Activated naive CD4-positive, alpha-beta T cell treated with anti-CD3 and anti-CD28 coated beads, Interleukin-2, amount 10 ng/mL, durations not matched to agents 7 days and 5 days (primary cell): ENCODE measurements around the gene PLA2G1B.
"Not testable (repeated sequence)": the region's sequence is repeated elsewhere in the genome, so short reads cannot be mapped to it uniquely, and the experiment has no call there.

Experiments used
- CTCF ChIA-PET: fragments of 350-600 bp; sonication (Branson Sonifier 250); formaldehyde crosslinking; loops from one replicate; lab custom pipeline; 2021; ENCODE audit warnings: antibody characterized with exemption; lab: Charles Lee
- DNase-seq: peaks from one replicate; pipeline ENCODE4 v3.0.0-alpha.2; 2020
- H3K27ac Mint-ChIP-seq: one replicate; pipeline ENCODE4 v1.8.0; 2021; ENCODE audit warnings: mild to moderate bottlenecking, moderate library complexity, mixed read lengths
- H3K27me3 Mint-ChIP-seq: one replicate; pipeline ENCODE4 v1.8.0; 2021; ENCODE audit warnings: mild to moderate bottlenecking, mixed read lengths
- H3K36me3 Mint-ChIP-seq: one replicate; pipeline ENCODE4 v1.8.0; 2021; ENCODE audit warnings: mixed read lengths
- H3K4me1 Mint-ChIP-seq: one replicate; pipeline ENCODE4 v1.8.0; 2021; ENCODE audit warnings: mixed read lengths
- H3K4me3 Mint-ChIP-seq: one replicate; pipeline ENCODE4 v1.8.0; 2021; ENCODE audit warnings: mild to moderate bottlenecking, moderate library complexity, mixed read lengths
- H3K9me3 Mint-ChIP-seq: one replicate; pipeline ENCODE4 v1.8.0; 2021; ENCODE audit warnings: mixed read lengths

PLA2G1B gene

DNA sequence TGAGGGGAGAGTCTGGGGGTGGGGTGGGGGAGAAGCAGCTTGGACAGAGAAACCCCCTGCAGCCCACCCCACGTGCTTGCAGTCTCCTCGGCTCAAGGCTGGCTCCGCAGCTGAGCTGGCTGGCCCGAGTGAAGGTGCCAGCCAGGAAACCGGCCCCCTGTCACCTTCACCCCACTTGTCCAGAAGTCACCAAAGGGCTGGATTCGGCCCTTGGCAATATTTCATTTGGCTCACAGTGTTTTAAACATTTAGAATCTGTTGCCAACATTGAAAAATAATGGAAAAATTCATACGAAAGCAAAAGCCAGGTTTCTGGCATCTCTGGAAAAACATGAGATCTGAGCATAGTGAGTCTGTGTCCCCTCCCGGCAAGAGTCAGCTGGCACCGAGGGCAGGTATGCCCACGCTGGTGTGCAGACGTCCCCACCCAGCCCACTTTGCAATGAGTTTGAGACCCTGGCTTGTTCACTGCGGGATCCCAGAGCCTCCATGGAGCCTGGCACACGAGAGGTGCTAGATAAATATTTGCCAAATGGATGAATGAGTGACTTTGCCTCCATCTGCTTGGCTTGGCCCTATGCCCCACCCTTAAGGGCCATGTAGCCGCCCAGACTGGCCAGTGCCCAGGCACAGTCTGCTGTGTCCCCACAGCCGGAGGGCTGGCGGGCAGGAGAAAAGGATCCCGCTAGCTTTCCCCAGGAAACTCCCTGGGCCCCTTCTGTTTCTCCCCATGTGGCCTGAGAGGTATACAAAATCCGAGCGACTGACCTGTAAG lies 23.2 kb upstream of the PLA2G1B start:
- H3K4me3 Mint-ChIP-seq: no peak overlapping the region
- H3K27me3 Mint-ChIP-seq: peaks cover 11% of the 10 kb centered on the region
- CTCF ChIA-PET: no interaction called here
- no peak for DNase-seq
- no peaks in the 10 kb centered on the region for H3K36me3 Mint-ChIP-seq
- no peaks in the 10 kb centered on the region for H3K4me1 Mint-ChIP-seq
- no peak overlapping the region for H3K27ac Mint-ChIP-seq
- no peaks in the 10 kb centered on the region for H3K9me3 Mint-ChIP-seq

DNA sequence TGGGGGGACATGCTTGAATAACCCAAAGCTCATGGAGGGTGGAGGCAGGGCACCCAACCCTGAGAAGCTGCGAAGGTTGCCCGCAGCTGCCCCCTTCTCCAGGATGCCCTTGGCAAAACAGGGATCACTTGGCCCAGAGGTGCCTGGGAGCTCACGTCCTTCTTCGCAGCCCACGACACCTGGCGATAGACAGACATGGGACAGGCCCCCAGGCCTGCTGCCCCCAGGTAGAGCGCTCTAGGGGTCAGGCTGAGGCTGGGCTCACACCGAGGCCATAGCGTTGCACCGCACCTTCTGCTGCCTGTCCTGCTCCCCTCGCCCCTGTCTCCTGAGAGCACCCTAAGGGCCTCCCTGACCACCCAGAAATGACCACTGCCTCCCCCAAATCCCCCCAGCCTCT lies 20.2 kb upstream of the PLA2G1B start:
- CTCF ChIA-PET: no interaction called here
- no peak for DNase-seq
- H3K27me3 Mint-ChIP-seq: peaks cover 16% of the 10 kb centered on the region

GRCh38 chr12:120346681-120347080 lies 19.1 kb upstream of the PLA2G1B start:
- Mint-ChIP-seq H3K27me3 (peaks cover 16% of the 10 kb centered on the region), H3K9me3 (no peaks in the 10 kb centered on the region), H3K36me3 (no peaks in the 10 kb centered on the region), H3K4me1 (no peaks in the 10 kb centered on the region), H3K27ac (no peak overlapping the region), H3K4me3 (no peak overlapping the region)
- CTCF ChIA-PET: interaction anchor here (1.2 kb wide), 1 partner anchor 91 kb away, joined by 3 read pairs; the partner anchor contains the start of gene COX6A1
- no peak for DNase-seq

More for the DNA sequence above, 20.2 kb upstream of the PLA2G1B start:
- Mint-ChIP-seq H3K9me3 (no peaks in the 10 kb centered on the region), H3K4me1 (no peaks in the 10 kb centered on the region), H3K4me3 (no peak overlapping the region), H3K27ac (no peak overlapping the region), H3K36me3 (no peaks in the 10 kb centered on the region)

DNA sequence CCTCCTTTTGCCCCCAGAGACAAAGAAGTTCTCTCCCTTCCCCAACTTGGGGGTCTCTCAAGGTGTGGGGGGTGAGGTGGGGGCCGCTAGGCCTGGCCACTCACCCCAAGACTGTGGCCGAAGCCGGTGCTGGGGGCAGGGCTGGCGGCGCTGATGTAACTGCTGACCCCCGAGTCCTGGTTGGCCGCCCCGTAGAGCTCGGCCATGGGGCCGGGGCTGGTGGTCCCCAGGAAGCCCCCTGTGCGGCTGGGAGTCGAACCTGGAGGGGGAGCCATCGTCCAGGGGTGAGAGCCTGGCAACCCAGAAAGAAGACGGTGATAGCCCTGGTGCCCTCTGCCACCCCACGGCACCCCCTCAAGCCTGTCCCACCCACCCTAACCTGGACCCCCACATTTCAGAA lies 18.5 kb upstream of the PLA2G1B start:
- H3K4me1 Mint-ChIP-seq: no peaks in the 10 kb centered on the region
- no peak for DNase-seq
- peaks cover 15% of the 10 kb centered on the region for H3K27me3 Mint-ChIP-seq
- H3K9me3 Mint-ChIP-seq: no peaks in the 10 kb centered on the region
- no peak overlapping the region for H3K27ac Mint-ChIP-seq
- no peak overlapping the region for H3K4me3 Mint-ChIP-seq
- no peaks in the 10 kb centered on the region for H3K36me3 Mint-ChIP-seq
- CTCF ChIA-PET: interaction anchor here (1.2 kb wide), 1 partner anchor 92 kb away, joined by 3 read pairs; the partner anchor contains the start of gene COX6A1

- no peaks in the 10 kb centered on the region for H3K9me3 Mint-ChIP-seq
- no peaks in the 10 kb centered on the region for H3K36me3 Mint-ChIP-seq
- CTCF ChIA-PET: no interaction called here
- H3K27ac Mint-ChIP-seq: no peak overlapping the region
- H3K4me1 Mint-ChIP-seq: no peaks in the 10 kb centered on the region
- no peak overlapping the region for H3K4me3 Mint-ChIP-seq
- H3K27me3 Mint-ChIP-seq: peaks cover 23% of the 10 kb centered on the region
- no peak for DNase-seq
Measured at GRCh38 chr12:120343692-120344091, 16.1 kb upstream of the PLA2G1B start.

GRCh38 chr12:120343039-120343537 lies 15.5 kb upstream of the PLA2G1B start:
- Mint-ChIP-seq H3K4me3 (no peak overlapping the region), H3K4me1 (no peaks in the 10 kb centered on the region), H3K36me3 (no peaks in the 10 kb centered on the region), H3K9me3 (peaks cover under 1% of the 10 kb centered on the region), H3K27me3 (peaks cover 23% of the 10 kb centered on the region), H3K27ac (no peak overlapping the region)
- no peak for DNase-seq
- CTCF ChIA-PET: no interaction called here

DNA sequence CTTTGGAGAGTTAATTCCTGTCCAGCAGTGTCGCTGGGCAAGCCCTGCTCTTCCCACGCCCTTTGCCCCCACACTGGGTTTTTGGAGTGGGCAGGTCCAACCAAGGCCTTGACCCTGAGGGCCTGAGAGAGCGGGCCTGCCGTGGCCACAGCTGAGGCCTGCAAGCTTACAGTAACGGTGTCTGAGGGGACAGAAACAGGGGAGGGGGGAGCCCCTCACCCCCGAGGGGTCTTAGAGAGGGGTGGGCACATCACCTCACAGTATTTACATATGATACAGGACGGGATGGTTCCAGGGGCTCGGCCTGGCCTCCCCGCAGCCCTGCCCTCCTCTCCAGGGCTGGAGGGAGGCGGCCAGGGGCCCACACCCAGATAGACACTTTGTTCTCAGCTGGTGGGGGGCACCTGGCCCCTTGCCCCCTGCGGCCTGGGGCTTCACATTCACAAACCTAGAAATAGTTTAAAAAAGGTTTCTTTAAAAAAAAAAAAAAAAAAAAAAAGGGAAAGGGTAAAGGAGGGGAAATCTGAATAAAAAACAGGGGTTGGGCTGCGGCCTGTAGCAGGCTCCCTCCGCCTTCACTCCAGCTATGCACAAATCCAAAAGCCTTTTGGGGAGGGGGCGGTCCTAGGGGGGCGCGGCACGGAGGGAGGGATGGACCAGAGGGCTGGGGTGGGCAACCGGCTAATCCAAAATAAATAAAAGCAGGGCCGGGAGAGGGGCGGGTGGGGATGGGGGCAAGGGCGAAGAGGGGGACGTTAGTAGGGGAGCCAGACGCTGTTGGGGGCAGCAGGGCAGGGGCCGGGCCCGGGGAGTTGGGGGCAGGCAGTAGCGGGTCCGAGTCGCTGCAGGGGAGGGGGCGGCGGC lies 14.8 kb upstream of the PLA2G1B start:
- H3K4me1 Mint-ChIP-seq: no peaks in the 10 kb centered on the region
- no peak overlapping the region for H3K27ac Mint-ChIP-seq
- H3K9me3 Mint-ChIP-seq: peaks cover 8% of the 10 kb centered on the region
- peaks cover 5% of the 10 kb centered on the region for H3K36me3 Mint-ChIP-seq
- no peak overlapping the region for H3K4me3 Mint-ChIP-seq
- peaks cover 28% of the 10 kb centered on the region for H3K27me3 Mint-ChIP-seq
- no peak for DNase-seq
- CTCF ChIA-PET: no interaction called here

DNA sequence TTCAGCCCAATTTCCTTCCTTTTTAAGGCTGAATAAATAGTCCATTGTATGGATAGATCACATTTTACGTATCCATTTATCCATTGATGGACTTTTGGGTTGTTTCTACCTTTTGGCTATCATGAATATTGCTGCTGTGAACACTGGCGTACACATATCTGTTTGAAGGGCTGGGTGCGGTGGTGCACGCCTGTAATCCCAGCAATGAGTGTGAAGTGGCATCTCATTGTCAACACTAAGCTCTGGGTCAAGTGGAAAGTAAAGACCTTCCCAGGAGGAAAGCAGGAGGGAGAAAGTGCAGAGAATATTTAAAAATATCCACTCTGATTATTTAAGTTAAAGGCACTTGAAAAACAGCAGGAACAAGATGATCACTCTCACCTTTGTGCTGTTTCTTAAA lies 11.7 kb upstream of the PLA2G1B start:
- Mint-ChIP-seq H3K27me3 (peaks cover 32% of the 10 kb centered on the region), H3K36me3 (peaks cover 6% of the 10 kb centered on the region), H3K9me3 (peaks cover 22% of the 10 kb centered on the region), H3K4me3 (no peak overlapping the region), H3K27ac (no peak overlapping the region), H3K4me1 (no peaks in the 10 kb centered on the region)
- no peak for DNase-seq
- CTCF ChIA-PET: interaction anchor here (0.6 kb wide), 1 partner anchor 46 kb away, joined by 3 read pairs; no protein-coding TSS in a partner anchor

DNA sequence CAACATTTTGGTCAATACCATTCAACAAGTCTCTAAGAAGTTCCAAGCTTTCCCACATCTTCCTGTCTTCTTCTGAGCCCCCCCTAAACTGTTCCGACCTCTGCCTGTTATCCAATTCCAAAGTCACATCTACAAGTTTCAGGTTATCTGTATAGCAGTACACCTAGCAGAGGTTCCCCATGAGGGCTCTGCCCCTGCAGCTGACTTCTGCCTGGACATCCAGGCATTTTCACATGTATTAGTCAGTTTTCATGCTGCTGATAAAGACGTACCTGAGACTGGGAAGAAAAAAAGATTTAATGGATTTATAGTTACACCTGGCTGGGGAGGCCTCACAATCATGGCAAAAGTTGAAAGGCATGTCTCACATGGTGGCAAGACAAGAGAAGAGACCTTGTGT lies 10.2 kb upstream of the PLA2G1B start:
- no peak overlapping the region for H3K4me3 Mint-ChIP-seq
- H3K4me1 Mint-ChIP-seq: no peaks in the 10 kb centered on the region
- CTCF ChIA-PET: interaction anchor here (1.0 kb wide), 1 partner anchor 11 kb away, joined by 3 read pairs; no protein-coding TSS in a partner anchor
- no peak overlapping the region for H3K27ac Mint-ChIP-seq
- H3K36me3 Mint-ChIP-seq: peaks cover 6% of the 10 kb centered on the region
- H3K27me3 Mint-ChIP-seq: peaks cover 34% of the 10 kb centered on the region
- H3K9me3 Mint-ChIP-seq: peaks cover 22% of the 10 kb centered on the region
- no peak for DNase-seq

DNA sequence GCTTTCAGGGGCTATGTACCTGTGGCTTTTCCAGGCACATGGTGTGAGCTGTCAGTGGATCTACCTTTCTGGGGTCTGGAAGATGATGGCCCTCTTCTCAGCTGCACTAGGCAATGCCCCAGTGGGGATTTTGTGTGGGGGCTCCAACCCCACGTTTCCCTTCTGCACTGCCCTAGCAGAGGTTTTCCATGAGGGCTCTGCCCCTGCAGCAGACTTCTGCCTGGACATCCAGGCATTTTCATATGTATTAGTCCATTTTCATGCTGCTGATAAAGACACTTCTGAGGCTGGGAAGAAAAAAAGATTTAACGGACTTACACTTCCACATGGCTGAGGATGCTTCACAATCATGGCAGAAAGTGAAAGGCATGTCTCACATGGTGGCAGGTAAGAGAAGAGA lies 8.8 kb upstream of the PLA2G1B start:
- peaks cover 47% of the 10 kb centered on the region for H3K27me3 Mint-ChIP-seq
- CTCF ChIA-PET: interaction anchor here (1.3 to 1.5 kb wide), 2 partner anchors 91 to 93 kb away, joined by 3 to 4 read pairs; no protein-coding TSS in a partner anchor

GRCh38 chr12:120335447-120335846 lies 7.9 kb upstream of the PLA2G1B start:
- Mint-ChIP-seq H3K9me3 (peaks cover 22% of the 10 kb centered on the region), H3K27me3 (peaks cover 41% of the 10 kb centered on the region)
- H3K4me1 Mint-ChIP-seq, H3K27ac Mint-ChIP-seq, H3K4me3 Mint-ChIP-seq, H3K36me3 Mint-ChIP-seq: not testable (repeated sequence)
- DNase-seq: peak; percentile 52
- CTCF ChIA-PET: interaction anchor here (0.8 to 1.5 kb wide), 3 partner anchors 20 to 92 kb away, joined by 3 read pairs; no protein-coding TSS in a partner anchor

More for the DNA sequence above, 8.8 kb upstream of the PLA2G1B start:
- H3K4me1 Mint-ChIP-seq, H3K27ac Mint-ChIP-seq, H3K36me3 Mint-ChIP-seq, DNase-seq, H3K4me3 Mint-ChIP-seq: not testable (repeated sequence)
- peaks cover 22% of the 10 kb centered on the region for H3K9me3 Mint-ChIP-seq

GRCh38 chr12:120332523-120332922 lies 4.9 kb upstream of the PLA2G1B start:
- DNase-seq: no peak
- Mint-ChIP-seq H3K4me3 (no peak overlapping the region), H3K9me3 (peaks cover 16% of the 10 kb centered on the region), H3K4me1 (no peaks in the 10 kb centered on the region), H3K27me3 (peaks cover 46% of the 10 kb centered on the region), H3K27ac (no peak overlapping the region), H3K36me3 (peaks cover 2% of the 10 kb centered on the region)
- CTCF ChIA-PET: no interaction called here

DNA sequence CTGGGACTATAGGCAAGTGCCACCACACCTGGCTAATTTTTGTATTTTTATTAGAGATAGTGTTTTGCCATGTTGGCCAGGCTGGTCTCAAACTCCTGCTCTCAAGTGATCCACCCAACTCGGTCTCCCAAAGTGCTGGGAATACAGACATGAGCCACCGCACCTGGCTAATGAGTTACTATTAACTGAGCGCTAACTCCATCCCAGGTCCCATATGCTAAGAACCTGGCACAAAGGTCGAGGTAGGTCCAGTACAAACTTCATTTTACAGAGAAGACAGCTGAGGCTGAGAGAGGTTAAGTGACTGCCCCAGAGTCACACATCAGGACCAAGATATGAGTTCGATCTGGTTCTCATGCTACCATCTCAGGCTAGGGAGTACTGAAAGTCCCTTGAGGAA lies 4.5 kb upstream of the PLA2G1B start:
- H3K36me3 Mint-ChIP-seq: no peaks in the 10 kb centered on the region
- DNase-seq: no peak
- peaks cover 47% of the 10 kb centered on the region for H3K27me3 Mint-ChIP-seq
- peaks cover 12% of the 10 kb centered on the region for H3K9me3 Mint-ChIP-seq
- CTCF ChIA-PET: interaction anchor here (0.8 kb wide), 1 partner anchor 35 kb away, joined by 4 read pairs; no protein-coding TSS in a partner anchor
- H3K4me3 Mint-ChIP-seq: no peak overlapping the region
- no peak overlapping the region for H3K27ac Mint-ChIP-seq
- no peaks in the 10 kb centered on the region for H3K4me1 Mint-ChIP-seq

DNA sequence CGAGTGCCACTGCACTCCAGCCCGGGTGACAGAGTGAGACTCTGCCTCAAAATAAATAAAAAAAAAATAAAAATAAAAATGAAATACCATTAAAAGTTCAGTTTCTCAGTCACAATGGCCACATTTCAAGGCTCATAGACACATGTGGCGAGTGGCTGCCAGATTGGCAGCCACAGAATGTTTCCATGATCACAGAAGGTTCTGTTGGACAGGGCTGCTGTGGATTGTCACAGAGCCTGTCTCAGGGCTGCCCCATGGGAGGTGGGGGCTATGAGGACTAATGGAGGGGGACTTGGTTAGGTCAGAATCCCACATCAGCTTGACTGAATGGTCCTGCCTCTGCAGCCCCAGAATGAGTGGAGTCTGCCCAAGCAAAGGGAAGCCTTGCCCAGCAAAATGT lies 3.8 kb upstream of the PLA2G1B start:
- Mint-ChIP-seq H3K4me3 (no peak overlapping the region), H3K4me1 (no peaks in the 10 kb centered on the region), H3K27ac (no peak overlapping the region), H3K9me3 (peaks cover 6% of the 10 kb centered on the region), H3K27me3 (peaks cover 47% of the 10 kb centered on the region), H3K36me3 (no peaks in the 10 kb centered on the region)
- no peak for DNase-seq
- CTCF ChIA-PET: interaction anchor here (0.8 kb wide), 1 partner anchor 36 kb away, joined by 4 read pairs; no protein-coding TSS in a partner anchor
